HUES6 (cell line): ENCODE data around the gene ADAM12.
"Not testable (repeated sequence)": the region's sequence is repeated elsewhere in the genome, so short reads cannot be mapped to it uniquely, and the experiment has no call there.

ENCODE experiments used
- H3K27ac ChIP-seq: 2 replicates; pipeline ENCODE4 v1.7.0; 2013; ENCODE audit warnings: low read depth, mild to moderate bottlenecking, low read length, inconsistent platforms
- H3K27me3 ChIP-seq: 2 replicates; pipeline ENCODE4 v1.6.1; 2013; ENCODE audit warnings: low read length; ENCODE audit not compliant: control insufficient read depth, insufficient read depth
- H3K36me3 ChIP-seq: 2 replicates; pipeline ENCODE4 v1.6.1; 2013; ENCODE audit warnings: low read length; ENCODE audit not compliant: control insufficient read depth, insufficient read depth
- H3K4me1 ChIP-seq: 2 replicates; pipeline ENCODE4 v1.6.1; 2013; ENCODE audit warnings: low read length; ENCODE audit not compliant: control insufficient read depth, insufficient read depth
- H3K4me3 ChIP-seq: 2 replicates; pipeline ENCODE4 v1.5.1; 2013; ENCODE audit warnings: low read depth, low read length
- H3K9ac ChIP-seq: one replicate; pipeline ENCODE4 v1.6.1; 2013; ENCODE audit warnings: mild to moderate bottlenecking, low read length
- H3K9me3 ChIP-seq: 2 replicates; pipeline ENCODE4 v1.6.1; 2013; ENCODE audit warnings: low read depth, low read length; ENCODE audit not compliant: control insufficient read depth, insufficient read depth

Gene ADAM12

GRCh38 chr10:126061526-126061925 is 326.8 kb downstream of the ADAM12 start:
- no peak overlapping the region for H3K27ac ChIP-seq
- no peak overlapping the region for H3K4me3 ChIP-seq
- H3K4me1 ChIP-seq: peaks cover 3% of the 10 kb centered on the region; the same call in 1 of the 2 replicates
- no peaks in the 10 kb centered on the region for H3K36me3 ChIP-seq
- peaks cover 12% of the 10 kb centered on the region for H3K9me3 ChIP-seq
- H3K27me3 ChIP-seq: no peaks in the 10 kb centered on the region
- no peak overlapping the region for H3K9ac ChIP-seq

- Histone ChIP-seq H3K27me3 (no peaks in the 10 kb centered on the region), H3K9ac (no peak overlapping the region), H3K9me3 (peaks cover 12% of the 10 kb centered on the region), H3K36me3 (no peaks in the 10 kb centered on the region), H3K4me3 (no peak overlapping the region), H3K27ac (no peak overlapping the region), H3K4me1 (peaks cover 3% of the 10 kb centered on the region; the same call in 1 of the 2 replicates)
Observed at GRCh38 chr10:126060261-126060931, 327.9 kb downstream of the ADAM12 start.

GRCh38 chr10:126059076-126059826 is 329.0 kb downstream of the ADAM12 start:
- Histone ChIP-seq H3K36me3 (no peaks in the 10 kb centered on the region), H3K9ac (no peak overlapping the region), H3K4me3 (no peak overlapping the region), H3K27me3 (no peaks in the 10 kb centered on the region), H3K27ac (no peak overlapping the region), H3K9me3 (peaks cover 12% of the 10 kb centered on the region), H3K4me1 (peaks cover 3% of the 10 kb centered on the region; the same call in 1 of the 2 replicates)

- H3K36me3 ChIP-seq: no peaks in the 10 kb centered on the region
- H3K4me1 ChIP-seq: peaks cover 3% of the 10 kb centered on the region; the same call in 1 of the 2 replicates
- H3K27me3 ChIP-seq: no peaks in the 10 kb centered on the region
- peaks cover 12% of the 10 kb centered on the region for H3K9me3 ChIP-seq
- H3K4me3 ChIP-seq: no peak overlapping the region
- H3K9ac ChIP-seq: no peak overlapping the region
- no peak overlapping the region for H3K27ac ChIP-seq
Observed at GRCh38 chr10:126058507-126058906, 329.8 kb downstream of the ADAM12 start.

- H3K4me3 ChIP-seq: no peak overlapping the region
- H3K27ac ChIP-seq: no peak overlapping the region
- no peak overlapping the region for H3K9ac ChIP-seq
- H3K27me3 ChIP-seq: no peaks in the 10 kb centered on the region
- no peaks in the 10 kb centered on the region for H3K36me3 ChIP-seq
- peaks cover 12% of the 10 kb centered on the region for H3K9me3 ChIP-seq
- peaks cover 3% of the 10 kb centered on the region; the same call in 1 of the 2 replicates for H3K4me1 ChIP-seq
Observed at GRCh38 chr10:126058104-126058503, 330.2 kb downstream of the ADAM12 start.

- Histone ChIP-seq H3K27me3 (no peaks in the 10 kb centered on the region), H3K9me3 (peaks cover 12% of the 10 kb centered on the region), H3K4me3 (no peak overlapping the region), H3K27ac (no peak overlapping the region), H3K4me1 (peaks cover 3% of the 10 kb centered on the region; the same call in 1 of the 2 replicates), H3K36me3 (no peaks in the 10 kb centered on the region), H3K9ac (no peak overlapping the region)
Observed at GRCh38 chr10:126057494-126057893, 330.8 kb downstream of the ADAM12 start.

- Histone ChIP-seq H3K27ac (no peak overlapping the region), H3K27me3 (no peaks in the 10 kb centered on the region), H3K9ac (no peak overlapping the region), H3K4me3 (no peak overlapping the region), H3K36me3 (no peaks in the 10 kb centered on the region), H3K9me3 (no peaks in the 10 kb centered on the region), H3K4me1 (0 out of 2 replicates have a peak, but pooled peaks cover 3% of the 10 kb centered on the region)
Observed at GRCh38 chr10:126054191-126054590, 334.1 kb downstream of the ADAM12 start.

- Histone ChIP-seq H3K9me3 (no peaks in the 10 kb centered on the region), H3K9ac (no peak overlapping the region), H3K4me3 (no peak overlapping the region), H3K27me3 (no peaks in the 10 kb centered on the region), H3K27ac (no peak overlapping the region), H3K36me3 (no peaks in the 10 kb centered on the region), H3K4me1 (no peaks in the 10 kb centered on the region)
Observed at GRCh38 chr10:126052171-126052570, 336.1 kb downstream of the ADAM12 start.

GRCh38 chr10:126049759-126050700 is 338.2 kb downstream of the ADAM12 start:
- no peak overlapping the region for H3K4me3 ChIP-seq
- no peak overlapping the region for H3K27ac ChIP-seq

GRCh38 chr10:126047749-126048148 is 340.5 kb downstream of the ADAM12 start:
- not testable (repeated sequence) for H3K36me3 ChIP-seq, H3K9me3 ChIP-seq, H3K9ac ChIP-seq, H3K27ac ChIP-seq, H3K4me3 ChIP-seq, H3K4me1 ChIP-seq, H3K27me3 ChIP-seq

More at GRCh38 chr10:126049759-126050700, 338.2 kb downstream of the ADAM12 start:
- no peaks in the 10 kb centered on the region for H3K4me1 ChIP-seq
- no peaks in the 10 kb centered on the region for H3K27me3 ChIP-seq
- no peaks in the 10 kb centered on the region for H3K36me3 ChIP-seq
- no peaks in the 10 kb centered on the region for H3K9me3 ChIP-seq
- H3K9ac ChIP-seq: no peak overlapping the region
